Activated naive CD8-positive, alpha-beta T cell treated with anti-CD3 and anti-CD28 coated beads for 36 hours (primary cell): ENCODE data around the gene SPRY1. TPM values are rescaled to one million over a fixed set of nuclear protein-coding genes. Genes with fewer than 3 reads are reported as not detected.
A peak's percentile ranks its signal among the peaks of the same experiment; 100 is the strongest.

Experiments used
- DNase-seq: peaks from one replicate; pipeline ENCODE4 v3.0.0; 2021
- H3K27ac Mint-ChIP-seq: one replicate; pipeline ENCODE4 v1.8.0; 2022; ENCODE audit warnings: mild to moderate bottlenecking, moderate library complexity, mixed read lengths
- H3K27me3 Mint-ChIP-seq: one replicate; pipeline ENCODE4 v1.8.0; 2022; ENCODE audit warnings: mild to moderate bottlenecking, mixed read lengths
- H3K36me3 Mint-ChIP-seq: one replicate; pipeline ENCODE4 v1.8.0; 2021; ENCODE audit warnings: mild to moderate bottlenecking, mixed read lengths
- H3K4me1 Mint-ChIP-seq: one replicate; pipeline ENCODE4 v1.8.0; 2021; ENCODE audit warnings: mixed read lengths
- H3K4me3 Mint-ChIP-seq: one replicate; pipeline ENCODE4 v1.8.0; 2022; ENCODE audit warnings: mild to moderate bottlenecking, moderate library complexity, mixed read lengths
- H3K9me3 Mint-ChIP-seq: one replicate; pipeline ENCODE4 v1.8.0; 2022; ENCODE audit warnings: mixed read lengths
- total RNA-seq, 2 experiments: library from RNA; stranded (reverse); gene quantifications; one replicate each; pipeline ENCODE4 v1.2.3, GENCODE V29; 2021

The SPRY1 gene
- total RNA-seq, 2 experiments from 2014 or later, result 91.1 to 93.0 TPM

DNA sequence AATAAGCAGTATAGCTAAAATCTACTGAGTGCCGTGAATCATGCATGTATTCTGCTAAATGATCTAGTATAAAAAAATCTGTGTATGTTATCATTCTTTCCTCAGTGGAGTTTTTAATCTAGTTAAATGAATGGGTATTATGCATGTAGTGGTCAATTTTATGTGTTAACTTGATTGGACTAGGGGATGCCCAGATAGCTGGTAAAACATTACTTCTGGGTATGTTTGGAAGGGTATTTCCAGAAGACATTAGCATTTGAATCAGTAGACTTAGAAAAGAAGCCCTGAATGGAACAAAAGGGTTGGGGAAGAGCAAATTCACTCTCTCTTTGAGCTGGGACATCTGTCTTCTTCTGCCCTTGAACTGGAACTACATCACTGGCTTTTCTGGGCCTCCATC is 34.5 kb upstream of the SPRY1 start:
- H3K27me3 Mint-ChIP-seq, result no peaks in the 10 kb centered on the region
- H3K9me3 Mint-ChIP-seq, result no peaks in the 10 kb centered on the region
- no peaks in the 10 kb centered on the region for H3K36me3 Mint-ChIP-seq
- H3K4me3 Mint-ChIP-seq, result no peak overlapping the region
- DNase-seq, result no peak
- H3K27ac Mint-ChIP-seq, result no peak overlapping the region
- H3K4me1 Mint-ChIP-seq, result no peaks in the 10 kb centered on the region

DNA sequence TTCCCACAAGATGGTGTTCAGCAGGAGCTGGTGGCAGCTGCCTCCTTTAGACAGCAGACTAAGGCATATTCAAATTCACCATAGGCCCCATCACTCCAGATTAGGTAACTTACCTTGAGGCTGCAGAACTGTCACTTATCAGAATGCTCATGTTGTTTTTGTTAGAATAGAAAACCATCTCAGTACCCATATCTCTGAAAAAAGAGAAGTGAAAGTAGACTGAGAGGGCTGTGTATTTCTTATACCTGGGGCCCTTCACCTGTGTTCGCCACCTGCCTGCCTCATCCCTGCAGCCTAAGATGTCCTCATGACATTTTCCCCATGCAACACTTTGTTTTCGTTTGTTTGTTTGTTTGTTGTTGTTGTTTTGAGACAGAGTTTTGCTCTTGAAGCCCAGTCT is 32.9 kb upstream of the SPRY1 start:
- Mint-ChIP-seq H3K4me1 (no peaks in the 10 kb centered on the region), H3K4me3 (no peak overlapping the region), H3K36me3 (no peaks in the 10 kb centered on the region), H3K27me3 (no peaks in the 10 kb centered on the region), H3K9me3 (no peaks in the 10 kb centered on the region), H3K27ac (no peak overlapping the region)
- no peak for DNase-seq

DNA sequence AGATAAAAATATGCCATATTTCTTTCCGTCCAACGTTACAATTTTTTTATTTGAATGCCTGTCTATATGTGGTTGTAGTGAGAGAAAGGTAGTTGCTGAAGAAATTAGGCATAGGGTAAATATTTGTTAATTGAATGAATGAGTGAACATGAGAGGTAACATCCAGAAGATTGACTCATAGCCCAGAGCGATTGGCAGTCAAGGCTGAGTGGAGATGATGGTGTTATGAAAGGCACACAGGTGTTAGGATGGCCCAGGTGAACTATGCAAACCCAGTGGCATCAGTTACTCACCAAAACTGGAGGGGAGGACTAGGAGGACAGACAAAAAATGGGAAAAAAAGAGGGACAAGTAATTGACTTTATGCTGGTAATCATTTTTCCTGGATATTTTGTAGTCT is 31.7 kb upstream of the SPRY1 start:
- Mint-ChIP-seq H3K27me3 (no peaks in the 10 kb centered on the region), H3K36me3 (no peaks in the 10 kb centered on the region), H3K4me3 (no peak overlapping the region), H3K27ac (no peak overlapping the region), H3K9me3 (no peaks in the 10 kb centered on the region), H3K4me1 (no peaks in the 10 kb centered on the region)
- DNase-seq, result no peak

DNA sequence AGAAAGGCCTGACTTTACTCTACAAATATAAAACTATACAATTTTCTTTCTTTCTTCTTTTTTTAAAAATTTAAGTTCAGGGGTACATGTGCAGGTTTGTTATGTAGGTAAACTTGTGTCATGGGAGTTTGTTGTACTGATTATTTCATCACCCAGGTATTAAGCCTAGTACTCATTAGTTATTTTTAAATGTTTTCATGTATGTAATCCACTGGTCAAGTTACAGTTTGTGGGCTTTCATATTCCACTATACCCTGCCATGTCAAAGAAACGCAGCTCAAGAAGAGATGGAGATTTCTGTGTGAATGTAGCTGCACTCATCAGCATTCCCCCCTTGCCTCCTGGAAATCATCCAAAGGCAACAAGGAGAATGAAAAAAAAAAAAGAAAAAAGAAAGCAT is 31.2 kb upstream of the SPRY1 start:
- H3K4me3 Mint-ChIP-seq, result no peak overlapping the region
- no peaks in the 10 kb centered on the region for H3K9me3 Mint-ChIP-seq
- no peak overlapping the region for H3K27ac Mint-ChIP-seq
- H3K27me3 Mint-ChIP-seq, result no peaks in the 10 kb centered on the region
- H3K36me3 Mint-ChIP-seq, result no peaks in the 10 kb centered on the region
- no peaks in the 10 kb centered on the region for H3K4me1 Mint-ChIP-seq
- no peak for DNase-seq

DNA sequence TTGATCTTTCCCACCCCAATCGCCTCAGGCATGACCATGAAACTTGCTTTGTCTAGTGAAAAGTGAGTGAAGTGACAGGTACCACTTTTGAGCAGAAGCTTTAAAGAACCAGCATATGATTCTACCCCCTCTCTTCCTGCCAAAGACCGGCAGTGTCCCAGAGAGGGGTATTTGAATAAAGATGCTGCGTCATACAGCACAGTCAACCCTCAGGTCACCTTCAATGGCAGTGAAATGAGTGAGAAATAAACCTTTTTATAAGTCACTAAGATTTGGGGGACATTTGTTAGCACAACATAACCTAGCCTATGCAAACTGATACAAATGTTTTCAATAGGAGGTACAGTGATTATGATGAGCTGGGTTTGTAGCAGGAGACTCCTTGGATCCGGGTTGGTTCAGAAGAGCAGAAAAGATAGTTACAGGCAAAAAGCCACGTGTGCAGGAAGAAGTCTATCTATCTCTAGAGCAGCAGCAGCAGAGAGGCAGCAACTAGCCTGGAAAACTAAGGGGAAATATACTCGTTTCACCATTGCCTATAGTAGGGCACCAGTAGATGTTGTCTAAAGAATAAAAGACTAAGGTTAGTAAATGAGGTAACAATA is 30.3 kb upstream of the SPRY1 start:
- H3K36me3 Mint-ChIP-seq, result no peaks in the 10 kb centered on the region
- no peaks in the 10 kb centered on the region for H3K27me3 Mint-ChIP-seq
- H3K4me3 Mint-ChIP-seq, result no peak overlapping the region
- H3K27ac Mint-ChIP-seq, result no peak overlapping the region
- H3K9me3 Mint-ChIP-seq, result no peaks in the 10 kb centered on the region
- DNase-seq, result no peak
- H3K4me1 Mint-ChIP-seq, result no peaks in the 10 kb centered on the region

DNA sequence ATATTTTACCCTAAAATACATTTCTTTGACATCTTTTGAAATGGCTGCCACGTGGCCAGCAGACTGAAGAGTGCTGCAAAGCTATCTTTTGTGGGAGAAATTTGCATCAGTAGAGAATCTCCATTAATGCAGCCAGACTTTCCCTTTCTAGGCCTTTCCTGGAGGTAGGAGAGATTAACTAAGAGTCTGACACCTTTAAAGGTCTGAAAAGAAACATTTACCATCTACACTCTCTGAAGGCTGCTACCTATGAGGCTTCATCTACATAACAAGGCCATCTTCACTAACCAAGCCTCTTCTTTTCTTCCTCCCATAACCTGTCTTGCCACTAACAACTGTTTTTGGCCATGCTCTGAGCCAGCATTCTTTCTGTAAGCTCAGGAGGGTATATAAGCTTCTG is 17.8 kb upstream of the SPRY1 start:
- H3K27me3 Mint-ChIP-seq, result no peaks in the 10 kb centered on the region
- H3K36me3 Mint-ChIP-seq, result peaks cover 1% of the 10 kb centered on the region
- H3K4me1 Mint-ChIP-seq, result no peaks in the 10 kb centered on the region
- DNase-seq, result no peak
- H3K4me3 Mint-ChIP-seq, result no peak overlapping the region
- no peak overlapping the region for H3K27ac Mint-ChIP-seq
- H3K9me3 Mint-ChIP-seq, result peaks cover 1% of the 10 kb centered on the region

DNA sequence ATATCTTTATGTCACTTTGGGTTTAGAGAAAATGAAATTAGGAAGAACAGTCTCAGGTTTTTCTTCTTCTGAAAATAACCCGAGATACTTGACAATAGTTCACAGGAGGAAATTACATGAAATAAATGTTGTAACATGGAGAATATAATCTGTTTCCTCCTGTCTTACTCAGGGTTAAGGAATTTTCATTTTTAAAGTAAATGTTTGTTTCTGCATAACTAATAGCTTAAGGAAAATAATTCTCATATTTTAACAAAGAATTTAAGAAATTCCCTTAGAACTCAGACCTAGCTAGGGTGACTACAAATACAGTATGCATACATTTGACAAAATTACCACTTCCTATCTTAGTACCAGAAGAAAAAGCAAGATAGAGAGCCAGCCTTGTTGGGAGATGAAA is 17.2 kb upstream of the SPRY1 start:
- Mint-ChIP-seq H3K36me3 (peaks cover 1% of the 10 kb centered on the region), H3K27me3 (no peaks in the 10 kb centered on the region), H3K27ac (no peak overlapping the region), H3K4me3 (no peak overlapping the region), H3K4me1 (no peaks in the 10 kb centered on the region), H3K9me3 (peaks cover under 1% of the 10 kb centered on the region)
- DNase-seq, result no peak

DNA sequence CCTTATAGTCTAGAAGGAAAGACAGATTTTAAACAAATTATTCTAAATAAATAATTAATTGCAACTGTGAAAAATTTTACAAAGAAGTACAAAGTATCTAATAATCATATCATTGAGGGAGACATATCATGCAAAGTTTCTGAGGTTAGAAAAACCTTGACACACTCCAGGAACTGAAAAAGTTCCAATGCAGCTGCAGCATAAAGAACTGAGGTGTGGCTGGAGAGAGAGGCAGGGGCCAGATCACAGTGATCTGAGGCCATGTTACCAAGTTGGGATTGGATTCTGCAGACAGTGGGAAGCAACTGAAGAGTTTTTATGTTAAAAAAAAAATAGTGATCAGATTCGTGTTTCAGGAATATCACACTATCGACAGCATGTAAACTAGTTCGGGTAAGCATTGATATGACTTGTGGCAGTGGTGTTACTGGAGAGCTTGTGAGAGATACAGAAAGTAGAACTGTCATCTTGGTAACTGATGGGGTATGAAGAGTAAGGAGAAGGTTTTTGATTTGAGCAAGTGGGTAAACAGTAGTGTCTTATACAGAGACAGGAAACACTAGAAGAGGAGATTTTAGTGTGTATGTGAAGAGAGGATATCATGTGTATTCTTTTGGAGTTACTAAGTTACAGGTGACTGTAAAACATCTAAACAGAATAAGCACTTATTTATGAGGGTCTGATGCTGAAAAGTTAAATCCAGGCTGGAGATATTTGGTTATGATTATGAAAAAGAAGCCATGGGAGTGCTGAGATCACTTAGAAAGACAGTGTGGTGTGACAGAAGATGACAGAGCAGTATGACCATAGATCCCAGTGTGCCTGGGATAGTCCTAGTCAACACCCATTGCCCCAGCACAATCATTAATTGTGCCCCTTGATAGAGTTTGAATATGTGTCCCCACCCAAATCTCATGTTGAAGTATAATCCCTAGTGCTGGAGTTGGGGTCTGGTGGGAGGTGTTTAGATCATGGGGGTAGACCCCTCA is 15.6 kb upstream of the SPRY1 start:
- Mint-ChIP-seq H3K36me3 (no peaks in the 10 kb centered on the region), H3K27me3 (no peaks in the 10 kb centered on the region), H3K4me1 (no peaks in the 10 kb centered on the region), H3K27ac (no peak overlapping the region), H3K4me3 (no peak overlapping the region), H3K9me3 (no peaks in the 10 kb centered on the region)
- no peak for DNase-seq

DNA sequence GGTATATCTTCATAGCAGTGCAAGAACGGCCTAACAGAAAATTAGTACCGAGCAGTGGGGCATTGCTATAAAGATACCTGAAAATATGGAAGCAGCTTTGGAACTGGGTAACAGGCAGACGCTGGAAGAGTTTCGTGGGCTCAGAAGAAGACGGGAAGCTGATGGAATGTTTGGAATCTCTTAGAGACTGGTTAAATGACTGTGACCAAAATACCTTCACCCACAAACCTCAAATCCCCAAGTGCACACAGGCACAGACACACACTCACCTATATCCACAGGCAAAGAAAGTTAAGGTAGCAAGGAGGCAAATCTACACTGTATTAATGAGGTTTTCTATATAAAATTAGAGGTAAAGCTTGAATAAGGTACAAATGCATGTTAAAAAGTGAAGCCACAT is 14.6 kb upstream of the SPRY1 start:
- no peak for DNase-seq
- H3K36me3 Mint-ChIP-seq, result no peaks in the 10 kb centered on the region
- no peak overlapping the region for H3K27ac Mint-ChIP-seq
- H3K4me1 Mint-ChIP-seq, result no peaks in the 10 kb centered on the region
- H3K27me3 Mint-ChIP-seq, result no peaks in the 10 kb centered on the region
- no peak overlapping the region for H3K4me3 Mint-ChIP-seq
- H3K9me3 Mint-ChIP-seq, result no peaks in the 10 kb centered on the region

DNA sequence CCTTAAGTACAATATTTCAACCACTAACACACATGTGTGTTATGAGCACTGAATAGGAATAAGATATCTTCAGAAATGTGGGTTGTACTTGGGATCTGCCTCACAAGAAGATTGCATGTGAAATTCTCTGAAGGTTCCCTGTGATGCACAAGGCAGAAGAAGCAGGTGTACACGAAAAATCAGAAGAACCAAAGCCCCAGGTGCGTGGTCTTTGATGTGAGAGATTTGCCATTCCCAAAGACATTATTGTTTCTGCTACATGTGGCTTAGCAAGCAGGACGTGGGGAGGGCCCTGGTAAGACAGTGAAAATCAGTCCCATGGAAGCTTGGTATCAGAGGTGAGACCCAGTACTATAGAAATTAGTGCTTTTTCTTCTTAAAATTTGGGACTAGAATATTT is 13.0 kb upstream of the SPRY1 start:
- Mint-ChIP-seq H3K4me1 (no peaks in the 10 kb centered on the region), H3K27me3 (no peaks in the 10 kb centered on the region), H3K36me3 (no peaks in the 10 kb centered on the region), H3K27ac (no peak overlapping the region), H3K4me3 (no peak overlapping the region), H3K9me3 (no peaks in the 10 kb centered on the region)
- no peak for DNase-seq

DNA sequence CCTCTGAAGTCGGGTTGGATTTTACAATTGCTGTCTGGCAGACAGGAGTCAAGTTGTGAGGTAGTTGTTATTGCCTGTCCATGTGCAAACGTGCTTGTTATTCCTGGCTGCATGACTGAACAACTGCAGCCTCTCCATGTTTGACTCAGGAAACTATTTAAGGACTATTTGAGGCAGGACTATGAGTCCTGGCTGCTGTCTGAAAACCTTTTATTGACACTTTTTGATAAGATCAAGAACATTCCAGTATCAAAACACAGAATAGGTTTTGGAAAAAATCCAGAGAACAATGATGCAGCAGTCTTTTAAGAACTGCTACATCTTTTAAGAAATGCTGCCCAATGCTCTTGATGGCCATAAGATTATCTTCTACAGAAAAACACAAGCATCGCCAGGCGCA is 10.0 kb upstream of the SPRY1 start:
- H3K9me3 Mint-ChIP-seq, result no peaks in the 10 kb centered on the region
- peaks cover 1% of the 10 kb centered on the region for H3K4me1 Mint-ChIP-seq
- H3K4me3 Mint-ChIP-seq, result no peak overlapping the region
- H3K27me3 Mint-ChIP-seq, result no peaks in the 10 kb centered on the region
- H3K36me3 Mint-ChIP-seq, result no peaks in the 10 kb centered on the region
- H3K27ac Mint-ChIP-seq, result no peak overlapping the region
- no peak for DNase-seq

DNA sequence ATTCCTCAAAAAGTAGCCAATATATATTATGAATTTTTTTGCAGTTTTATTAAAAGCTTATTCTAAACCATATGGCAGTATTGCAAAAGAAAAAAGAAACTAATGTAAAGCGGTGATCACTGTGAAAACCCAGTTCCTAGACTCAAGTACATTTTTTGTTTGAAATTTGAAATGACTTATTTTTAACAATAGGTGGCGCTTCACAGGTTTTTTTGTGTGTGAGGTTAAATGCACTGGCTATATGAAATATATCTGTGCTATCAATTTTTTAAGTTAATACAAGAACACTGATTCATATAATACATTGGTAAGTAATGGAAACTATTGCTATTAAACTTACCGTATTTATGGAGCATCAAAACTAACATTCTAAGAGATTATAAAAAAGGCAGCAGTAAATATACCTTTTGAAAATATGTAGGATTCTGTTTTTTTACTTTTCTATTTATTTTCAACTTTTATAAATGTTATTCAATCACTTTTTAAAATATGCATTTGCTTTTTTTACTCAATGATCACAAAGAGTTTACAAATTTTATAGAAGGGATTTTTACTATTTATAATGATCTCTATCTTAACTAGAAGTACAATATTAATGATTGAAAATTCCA is 5.6 kb upstream of the SPRY1 start:
- Mint-ChIP-seq H3K36me3 (no peaks in the 10 kb centered on the region), H3K9me3 (no peaks in the 10 kb centered on the region), H3K27me3 (no peaks in the 10 kb centered on the region), H3K27ac (no peak overlapping the region), H3K4me1 (peaks cover 10% of the 10 kb centered on the region), H3K4me3 (no peak overlapping the region)
- no peak for DNase-seq

DNA sequence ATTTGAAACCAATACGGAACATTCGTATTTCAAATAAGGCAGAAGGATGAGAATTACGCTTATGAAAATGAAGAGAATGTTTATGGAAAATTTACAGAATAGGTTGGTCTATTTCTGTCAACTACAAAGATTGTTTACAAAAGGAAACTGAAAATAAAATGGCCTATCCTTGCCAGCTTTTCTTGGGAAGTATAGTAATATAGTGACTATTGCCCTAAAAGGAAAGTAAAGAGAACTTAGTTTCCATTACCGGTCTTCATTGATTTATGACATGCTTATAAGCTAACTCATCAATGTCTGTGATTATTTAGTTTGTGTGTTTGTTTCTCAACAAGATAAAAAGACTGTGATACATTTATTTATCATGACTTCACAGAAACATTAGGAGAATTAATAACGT is 2.9 kb upstream of the SPRY1 start:
- no peak for DNase-seq
- H3K4me1 Mint-ChIP-seq, result peaks cover 15% of the 10 kb centered on the region
- peaks cover 16% of the 10 kb centered on the region for H3K36me3 Mint-ChIP-seq
- H3K4me3 Mint-ChIP-seq, result no peak overlapping the region
- H3K27ac Mint-ChIP-seq, result no peak overlapping the region
- H3K9me3 Mint-ChIP-seq, result no peaks in the 10 kb centered on the region
- H3K27me3 Mint-ChIP-seq, result no peaks in the 10 kb centered on the region

DNA sequence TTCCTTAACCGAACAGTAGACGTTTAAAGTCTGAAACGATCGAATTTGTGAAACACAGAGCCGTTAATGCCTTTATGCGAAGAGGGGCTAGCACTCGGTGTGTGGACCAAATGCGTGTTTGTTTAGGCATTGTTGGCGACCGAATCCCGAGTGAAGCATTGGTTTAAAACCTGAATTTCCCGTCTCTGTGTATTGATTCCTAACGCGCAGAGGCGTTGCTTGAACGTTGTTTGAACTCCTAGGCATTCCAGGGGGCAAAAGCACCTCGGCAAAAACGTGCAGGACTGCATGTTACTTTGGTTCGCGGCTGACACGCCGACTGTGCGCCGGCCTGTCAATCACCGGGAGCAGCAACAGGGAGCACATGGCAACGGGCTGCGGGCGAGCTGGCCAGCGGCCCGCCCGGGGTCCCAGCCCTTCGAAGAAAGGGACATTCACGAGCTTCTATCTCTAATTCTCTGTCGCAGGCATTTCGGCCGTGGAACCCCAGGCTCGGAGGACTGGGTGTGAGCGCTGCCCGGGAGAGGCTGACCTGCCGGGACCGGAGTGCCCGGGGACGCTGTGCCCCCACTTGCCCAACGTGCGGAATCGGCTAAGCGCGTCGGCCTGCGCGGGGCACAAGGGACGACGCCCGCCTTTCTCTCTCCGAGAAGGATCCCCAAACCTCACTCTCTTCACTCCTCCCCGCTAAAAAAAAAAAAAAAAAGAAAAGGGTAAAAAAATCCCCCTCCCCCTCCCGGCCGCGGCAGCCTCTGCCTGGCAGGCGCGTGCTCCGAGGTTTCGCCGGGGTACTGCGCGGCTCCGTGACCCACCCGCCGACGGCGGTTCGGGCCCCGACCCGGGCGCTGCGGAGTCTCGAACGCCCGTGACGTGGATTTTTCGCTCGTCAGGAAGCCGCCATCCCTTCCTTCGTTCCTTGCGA is 810 bp downstream of the SPRY1 start:
- Mint-ChIP-seq H3K36me3 (peaks cover 51% of the 10 kb centered on the region), H3K4me1 (peaks cover 29% of the 10 kb centered on the region), H3K27ac (peak overlapping the region; percentile 97), H3K9me3 (no peaks in the 10 kb centered on the region), H3K4me3 (peak overlapping the region; percentile 92), H3K27me3 (no peaks in the 10 kb centered on the region)
- DNase-seq, result peak; percentile 70
